Activated T-helper 2 cell treated with anti-CD3 and anti-CD28 coated beads, Interferon-gamma antibody, Interleukin-2, Interleukin-4, amounts not matched to agents 10 μg/mL and 5 μg/mL and 100 μg/mL, durations not matched to agents 14 hours and 24 hours and 36 hours (primary cell): Measurements from ENCODE around the gene CTAGE9. TPM values are rescaled to one million over a fixed set of nuclear protein-coding genes. Genes with fewer than 3 reads are reported as not detected.

Source experiments
- DNase-seq: peaks from one replicate; pipeline ENCODE4 v3.0.0; 2021; ENCODE audit warnings: low spot score
- H3K27ac Mint-ChIP-seq: one replicate; pipeline ENCODE4 v1.8.0; 2021; ENCODE audit warnings: mixed read lengths
- H3K27me3 Mint-ChIP-seq: one replicate; pipeline ENCODE4 v1.8.0; 2021; ENCODE audit warnings: low read depth, mixed read lengths
- H3K36me3 Mint-ChIP-seq: one replicate; pipeline ENCODE4 v1.8.0; 2021; ENCODE audit warnings: low read depth, mixed read lengths
- H3K4me1 Mint-ChIP-seq: one replicate; pipeline ENCODE4 v1.8.0; 2021; ENCODE audit warnings: low read depth, mixed read lengths
- H3K4me3 Mint-ChIP-seq: one replicate; pipeline ENCODE4 v1.8.0; 2021; ENCODE audit warnings: low read depth, mild to moderate bottlenecking, moderate library complexity, mixed read lengths
- H3K9me3 Mint-ChIP-seq: one replicate; pipeline ENCODE4 v1.8.0; 2021; ENCODE audit warnings: mixed read lengths
- intact Hi-C: fragments of 100-400 bp; cut with micrococcal nuclease; formaldehyde crosslinking; loops from one replicate; pipeline ENCODE4 v1.15.1; 2023
- total RNA-seq: library from RNA; stranded (reverse); gene quantifications from 2 replicates; pipeline ENCODE4 v1.2.3, GENCODE V29; 2022

Gene CTAGE9
- total RNA-seq, 1 donor from 2014 or later: not detected

DNA sequence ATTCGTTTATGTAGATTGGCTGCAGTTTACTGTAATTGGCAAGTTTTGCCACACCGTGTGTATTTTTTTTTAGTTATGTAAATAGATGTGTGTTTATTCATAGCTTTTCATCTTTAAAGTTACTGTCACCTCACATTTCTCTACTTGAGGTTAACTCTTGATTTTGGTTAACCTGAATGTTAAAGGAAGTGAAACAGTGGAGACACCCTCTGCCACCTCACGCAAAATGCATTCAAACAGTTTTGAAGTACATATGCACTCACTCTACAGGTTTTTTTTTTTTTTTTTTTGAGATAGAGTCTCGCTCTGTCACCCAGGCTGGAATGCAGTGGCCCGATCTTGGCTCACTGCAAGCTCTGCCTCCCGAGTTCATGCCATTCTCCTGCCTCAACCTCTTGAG, 27.3 kb downstream of the CTAGE9 start:
- Mint-ChIP-seq H3K36me3 (peaks cover 65% of the 10 kb centered on the region), H3K27ac (peak overlapping the region; percentile 65), H3K4me3 (no peak overlapping the region), H3K4me1 (peaks cover 50% of the 10 kb centered on the region), H3K9me3 (peaks cover 8% of the 10 kb centered on the region), H3K27me3 (no peaks in the 10 kb centered on the region)
- peak; percentile 22 for DNase-seq
- intact Hi-C loops: loop anchor here (1.0 to 10.0 kb wide), 2 partner anchors 43 to 811 kb away; no protein-coding TSS in a partner anchor

- Mint-ChIP-seq H3K27ac (peak overlapping the region; percentile 35), H3K4me1 (peaks cover 43% of the 10 kb centered on the region), H3K4me3 (no peak overlapping the region), H3K27me3 (no peaks in the 10 kb centered on the region), H3K9me3 (peaks cover 8% of the 10 kb centered on the region), H3K36me3 (peaks cover 66% of the 10 kb centered on the region)
- intact Hi-C loops: loop anchor here (10.0 kb wide), 1 partner anchor 812 kb away; no protein-coding TSS in a partner anchor
- DNase-seq: no peak
These were observed 28.4 kb downstream of the CTAGE9 start for GRCh38 chr6:131682442-131682841.

DNA sequence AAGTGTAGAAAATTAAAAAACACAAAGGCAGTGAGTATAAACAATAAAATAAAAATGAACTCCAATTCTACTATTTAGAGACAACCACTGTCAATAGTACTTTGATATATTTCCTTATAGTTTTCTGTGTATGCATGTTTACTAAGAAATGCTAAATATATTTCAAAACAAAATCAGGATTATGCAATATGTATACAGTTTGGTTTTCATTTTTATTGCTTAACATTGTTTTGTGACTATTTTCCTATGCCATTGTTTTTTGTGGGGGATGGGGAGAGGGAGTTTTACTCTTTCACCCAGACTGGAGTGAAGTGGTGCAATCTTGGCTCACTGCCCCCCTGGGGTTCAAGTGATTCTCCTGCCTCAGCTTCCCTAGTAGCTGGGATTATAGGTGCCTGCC, 29.2 kb downstream of the CTAGE9 start:
- Mint-ChIP-seq H3K36me3 (peaks cover 65% of the 10 kb centered on the region), H3K27me3 (no peaks in the 10 kb centered on the region), H3K9me3 (peaks cover 8% of the 10 kb centered on the region), H3K4me1 (peaks cover 34% of the 10 kb centered on the region), H3K4me3 (no peak overlapping the region), H3K27ac (no peak overlapping the region)
- no peak for DNase-seq
- intact Hi-C loops: loop anchor here (10.0 kb wide), 1 partner anchor 813 kb away; no protein-coding TSS in a partner anchor

DNA sequence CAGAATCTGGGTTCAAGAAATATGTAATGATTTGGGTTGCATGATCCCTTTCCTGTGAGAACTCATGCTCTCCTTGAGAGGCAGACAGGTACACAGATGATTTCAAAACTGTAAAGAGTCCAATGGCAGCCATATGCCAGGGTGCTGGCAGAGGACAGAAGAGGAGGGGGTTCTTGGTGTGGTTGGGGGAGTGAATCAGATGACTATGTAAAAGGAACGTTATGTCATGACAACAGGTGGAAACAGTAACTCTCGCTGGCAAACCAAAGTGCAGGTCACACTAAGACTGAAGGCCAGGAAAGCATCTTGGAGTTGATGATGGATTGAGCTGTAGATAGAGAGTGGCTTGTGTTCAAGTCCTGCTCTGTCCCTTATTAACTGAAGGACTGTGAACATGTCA, 29.9 kb downstream of the CTAGE9 start:
- Mint-ChIP-seq H3K9me3 (peaks cover 8% of the 10 kb centered on the region), H3K27ac (no peak overlapping the region), H3K36me3 (peaks cover 66% of the 10 kb centered on the region), H3K4me3 (no peak overlapping the region), H3K27me3 (no peaks in the 10 kb centered on the region), H3K4me1 (peaks cover 29% of the 10 kb centered on the region)
- intact Hi-C loops: loop anchor here (10.0 kb wide), 1 partner anchor 814 kb away; no protein-coding TSS in a partner anchor
- DNase-seq: no peak

DNA sequence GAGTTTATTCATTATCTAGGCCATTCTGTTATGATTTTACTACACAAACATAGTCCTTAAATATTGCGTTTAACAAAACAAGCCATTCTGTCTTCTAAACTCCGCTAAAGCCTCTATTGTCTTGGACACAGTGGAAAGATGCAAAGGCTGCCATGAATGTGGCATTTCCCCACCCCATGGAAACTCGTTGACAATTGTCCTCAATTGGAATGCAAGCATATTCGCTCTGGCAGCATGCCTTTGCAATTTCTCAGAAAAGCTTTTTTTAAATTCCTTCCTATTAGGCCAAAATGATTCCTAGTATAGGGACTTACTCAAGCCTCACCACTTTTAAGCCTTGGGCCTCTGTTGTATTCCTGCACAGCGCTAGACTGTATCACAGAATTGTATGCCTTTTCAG, 32.4 kb downstream of the CTAGE9 start:
- intact Hi-C loops: no loop called here
- Mint-ChIP-seq H3K9me3 (peaks cover 8% of the 10 kb centered on the region), H3K27ac (no peak overlapping the region), H3K36me3 (peaks cover 61% of the 10 kb centered on the region), H3K4me1 (peaks cover 18% of the 10 kb centered on the region), H3K4me3 (no peak overlapping the region), H3K27me3 (no peaks in the 10 kb centered on the region)
- DNase-seq: no peak

DNA sequence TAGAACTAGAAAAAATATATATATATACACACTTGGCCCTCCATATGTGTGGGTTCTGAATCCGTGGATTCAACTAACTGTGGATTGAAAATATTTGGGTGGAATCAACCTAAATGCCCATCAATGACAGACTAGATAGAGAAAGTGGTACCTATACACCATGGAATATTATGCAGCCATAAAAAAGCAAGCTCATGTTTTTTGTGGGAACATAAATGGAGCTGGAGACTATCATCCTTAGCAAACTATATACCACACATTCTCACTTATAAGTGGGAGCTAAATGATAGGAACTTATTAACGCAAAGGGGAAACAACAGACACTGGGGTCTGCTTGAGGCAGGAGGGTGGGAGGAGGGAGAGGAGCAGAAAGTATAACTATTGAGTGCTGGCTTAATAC, 37.6 kb downstream of the CTAGE9 start:
- Mint-ChIP-seq H3K27ac (no peak overlapping the region), H3K9me3 (no peaks in the 10 kb centered on the region), H3K27me3 (no peaks in the 10 kb centered on the region), H3K36me3 (peaks cover 37% of the 10 kb centered on the region), H3K4me1 (no peaks in the 10 kb centered on the region), H3K4me3 (no peak overlapping the region)
- DNase-seq: no peak
- intact Hi-C loops: no loop called here

DNA sequence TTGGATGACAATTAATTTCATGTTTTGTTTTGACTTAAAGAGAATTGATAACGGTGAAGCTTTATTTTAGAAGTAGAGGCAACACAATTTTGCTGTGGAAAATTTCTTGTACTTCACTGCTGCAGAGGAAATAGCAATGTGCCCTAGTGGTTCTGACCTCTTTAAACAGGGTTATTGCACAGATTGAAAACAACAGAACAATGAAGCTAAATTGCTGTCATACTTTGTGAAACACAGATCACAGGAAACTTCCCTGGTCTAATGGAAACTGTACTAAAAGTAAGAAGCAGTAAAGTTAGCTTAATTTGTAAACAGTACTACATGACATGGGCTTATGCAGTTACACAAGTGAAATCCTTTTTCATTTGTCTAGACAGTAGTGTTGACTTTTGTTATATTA, 40.9 kb downstream of the CTAGE9 start:
- intact Hi-C loops: no loop called here
- peaks cover 3% of the 10 kb centered on the region for H3K4me1 Mint-ChIP-seq
- peaks cover 36% of the 10 kb centered on the region for H3K36me3 Mint-ChIP-seq

DNA sequence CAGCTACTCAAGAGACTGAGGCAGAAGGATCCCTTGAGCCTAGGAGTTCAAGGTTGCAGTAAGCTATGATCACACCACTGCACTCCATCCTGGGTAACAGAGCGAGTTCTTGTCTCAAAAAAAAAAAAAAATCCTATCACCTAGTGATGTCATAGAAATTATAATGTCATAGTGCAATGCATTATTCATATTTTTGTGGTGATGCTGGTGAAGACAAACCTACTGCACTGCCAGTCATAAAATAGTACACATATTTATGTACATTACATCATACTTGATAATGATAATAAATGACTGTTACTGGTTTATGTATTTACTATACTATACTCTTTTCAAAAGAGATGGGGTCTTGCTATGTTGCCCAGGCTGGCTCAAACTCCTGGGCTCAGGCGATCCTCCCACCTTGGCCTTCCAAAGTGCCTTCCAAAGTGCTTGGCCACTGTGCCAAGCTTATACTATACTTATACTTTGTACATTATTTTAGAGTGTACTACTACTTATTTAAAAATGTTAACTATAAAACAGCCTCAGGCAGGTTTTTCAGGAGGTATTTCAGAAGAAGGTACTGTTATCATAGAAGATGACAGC, 47.1 kb downstream of the CTAGE9 start:
- no peak for DNase-seq
- Mint-ChIP-seq H3K36me3 (peaks cover 44% of the 10 kb centered on the region), H3K4me3 (no peak overlapping the region), H3K4me1 (peaks cover 13% of the 10 kb centered on the region), H3K9me3 (peaks cover 7% of the 10 kb centered on the region), H3K27ac (no peak overlapping the region), H3K27me3 (no peaks in the 10 kb centered on the region)
- intact Hi-C loops: no loop called here

More for the DNA sequence above, 40.9 kb downstream of the CTAGE9 start:
- H3K9me3 Mint-ChIP-seq: no peaks in the 10 kb centered on the region
- no peak overlapping the region for H3K27ac Mint-ChIP-seq
- DNase-seq: no peak
- H3K27me3 Mint-ChIP-seq: no peaks in the 10 kb centered on the region
- H3K4me3 Mint-ChIP-seq: no peak overlapping the region

- Mint-ChIP-seq H3K27ac (no peak overlapping the region), H3K9me3 (peaks cover 7% of the 10 kb centered on the region), H3K36me3 (peaks cover 34% of the 10 kb centered on the region), H3K4me3 (no peak overlapping the region), H3K4me1 (peaks cover 28% of the 10 kb centered on the region), H3K27me3 (no peaks in the 10 kb centered on the region)
- no peak for DNase-seq
- intact Hi-C loops: no loop called here
These were observed 50.6 kb downstream of the CTAGE9 start for GRCh38 chr6:131660195-131660594.

Other genes with a start within 250 kb of the CTAGE9 start
- gene ARG1, start 137.8 kb downstream of the CTAGE9 start, total RNA-seq: not detected in 2 replicates
- gene MED23, start 82.8 kb downstream of the CTAGE9 start, total RNA-seq: 40.4 and 43.6 TPM in 2 replicates
- gene ENPP3, start 73.7 kb downstream of the CTAGE9 start, total RNA-seq: 16.3 and 18.7 TPM in 2 replicates
- gene OR2A4, start 9.6 kb downstream of the CTAGE9 start, total RNA-seq: not detected in 2 replicates
- 34.8 TPM in 2 replicates for gene ENPP1, start 97.0 kb upstream of the CTAGE9 start, total RNA-seq
- gene CCN2, start 240.4 kb upstream of the CTAGE9 start, total RNA-seq: not detected in 2 replicates